MG63 (cell line): Measurements from ENCODE around the gene PCSK6. TPM values are rescaled to one million over a fixed set of nuclear protein-coding genes. Genes with fewer than 3 reads are reported as not detected.
A peak's percentile ranks its signal among the peaks of the same experiment; 100 is the strongest.

Source experiments
- DNase-seq: peaks from one replicate; pipeline ENCODE4 v3.0.0-alpha.2; 2020
- H3K27me3 ChIP-seq: fragments of 250-450 bp; sonication (Bioruptor Pico); 2 replicates; pipeline ENCODE4 v1.5.1; 2020; ENCODE audit warnings: mild to moderate bottlenecking, moderate library complexity
- H3K36me3 ChIP-seq: fragments of 250-450 bp; sonication (Bioruptor Pico); 2 replicates; pipeline ENCODE4 v1.5.1; 2020; ENCODE audit warnings: mild to moderate bottlenecking, moderate library complexity
- H3K4me3 ChIP-seq: fragments of 250-450 bp; sonication (Bioruptor Pico); 2 replicates; pipeline ENCODE4 v1.5.1; 2020; ENCODE audit warnings: mild to moderate bottlenecking, moderate library complexity
- H3K9me3 ChIP-seq: fragments of 250-450 bp; sonication (Bioruptor Pico); 2 replicates; pipeline ENCODE4 v1.5.1; 2020; ENCODE audit warnings: mild to moderate bottlenecking, moderate library complexity
- total RNA-seq: library from RNA; depleted of rRNA; stranded (reverse); fragments of >200 nt; shearing (Covaris generic); gene quantifications from 2 replicates; pipeline ENCODE4 v1.2.3, GENCODE V29; 2014; ENCODE audit warnings: low replicate concordance; rRNA removed

The PCSK6 gene
- total RNA-seq, 1 experiment from 2014 or later, result 48.8 TPM

DNA sequence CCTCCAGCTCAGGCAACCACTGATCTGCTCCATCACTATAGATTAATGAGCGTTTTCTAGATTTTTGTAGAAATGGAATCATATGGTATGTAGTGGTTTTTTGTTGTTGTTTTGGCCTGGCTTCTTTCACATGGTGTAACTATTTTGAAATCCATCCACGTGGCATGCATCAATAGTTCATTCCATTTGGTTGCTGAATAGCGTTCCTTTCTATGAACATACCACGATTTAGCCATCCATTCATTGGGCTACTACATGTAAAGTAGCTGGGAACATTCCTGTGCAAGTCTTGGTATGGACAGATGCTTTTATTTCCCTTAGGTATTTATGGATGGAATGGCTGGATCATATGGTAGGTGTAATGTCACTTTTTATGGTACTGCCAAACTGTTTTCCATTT, 227.0 kb downstream of the PCSK6 start:
- Histone ChIP-seq H3K4me3 (no peak overlapping the region), H3K9me3 (no peaks in the 10 kb centered on the region), H3K36me3 (no peaks in the 10 kb centered on the region), H3K27me3 (peaks cover 3% of the 10 kb centered on the region; the same call in 1 of the 2 replicates)
- DNase-seq, result no peak

DNA sequence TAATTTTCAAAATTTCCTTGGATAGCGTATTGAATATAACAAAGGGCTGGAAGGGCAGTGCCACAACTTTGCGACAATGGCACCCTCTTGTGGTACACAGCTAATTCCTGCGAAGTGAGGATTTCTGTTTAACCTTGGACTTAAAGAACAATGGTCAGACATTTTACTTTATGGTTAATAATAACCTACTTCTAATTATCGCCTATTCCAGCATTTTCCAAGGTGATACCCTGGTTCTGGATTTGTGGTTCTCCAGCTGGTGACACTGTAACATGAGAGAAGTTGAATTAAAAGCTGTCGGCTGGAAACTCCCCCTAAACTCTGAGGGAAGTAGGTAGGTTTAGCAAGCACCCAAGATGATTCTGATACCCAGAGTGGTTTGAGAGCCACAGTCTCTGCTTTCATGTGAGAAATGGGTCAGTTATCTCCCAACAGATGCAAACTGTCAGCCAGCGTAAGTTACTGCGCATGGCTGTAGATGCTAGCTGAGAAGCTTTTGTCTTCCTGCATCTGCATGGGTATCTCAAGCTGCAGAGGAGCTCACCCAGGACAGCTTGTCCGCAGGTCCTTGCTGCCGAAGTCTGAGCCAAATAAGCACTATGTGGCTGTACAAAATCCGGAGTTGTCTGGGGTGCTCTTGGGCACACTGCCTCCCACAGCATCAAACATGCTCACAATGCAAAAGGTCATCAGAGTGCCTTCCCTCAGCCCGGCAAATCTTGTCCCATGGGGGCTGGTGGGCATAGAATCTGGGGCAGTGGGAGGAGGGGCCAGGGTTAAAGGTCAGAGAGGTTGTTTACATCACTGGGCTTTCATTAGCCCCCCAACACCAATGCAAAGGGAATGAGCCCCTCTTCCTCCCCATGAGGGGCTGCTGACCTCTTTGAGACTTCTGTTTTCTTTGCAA, 231.0 kb downstream of the PCSK6 start:
- no peaks in the 10 kb centered on the region for H3K36me3 ChIP-seq
- no peaks in the 10 kb centered on the region for H3K9me3 ChIP-seq
- peak; percentile 48 for DNase-seq
- peaks cover 3% of the 10 kb centered on the region; the same call in 1 of the 2 replicates for H3K27me3 ChIP-seq
- no peak overlapping the region for H3K4me3 ChIP-seq

DNA sequence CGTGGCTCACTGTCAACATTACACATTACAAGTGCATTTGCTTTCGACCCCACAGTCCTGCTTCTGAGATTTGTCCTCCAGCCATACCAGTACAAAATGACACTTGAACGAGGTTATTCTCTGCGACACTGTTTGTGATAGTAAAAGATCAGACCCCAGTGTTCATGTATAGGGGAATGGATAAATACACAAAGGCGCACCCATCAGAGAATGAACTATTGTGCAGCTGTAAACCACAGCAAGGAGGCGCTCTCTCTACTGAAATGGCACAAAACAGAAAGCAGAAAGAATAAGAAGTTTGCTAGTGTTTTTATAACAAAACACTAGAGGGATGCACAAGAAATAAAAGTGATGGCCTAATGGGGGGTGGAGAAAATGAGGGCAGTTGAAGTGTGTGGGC, 232.8 kb downstream of the PCSK6 start:
- no peak for DNase-seq
- H3K27me3 ChIP-seq, result peaks cover 3% of the 10 kb centered on the region; the same call in 1 of the 2 replicates
- no peak overlapping the region for H3K4me3 ChIP-seq
- no peaks in the 10 kb centered on the region for H3K36me3 ChIP-seq
- H3K9me3 ChIP-seq, result no peaks in the 10 kb centered on the region

DNA sequence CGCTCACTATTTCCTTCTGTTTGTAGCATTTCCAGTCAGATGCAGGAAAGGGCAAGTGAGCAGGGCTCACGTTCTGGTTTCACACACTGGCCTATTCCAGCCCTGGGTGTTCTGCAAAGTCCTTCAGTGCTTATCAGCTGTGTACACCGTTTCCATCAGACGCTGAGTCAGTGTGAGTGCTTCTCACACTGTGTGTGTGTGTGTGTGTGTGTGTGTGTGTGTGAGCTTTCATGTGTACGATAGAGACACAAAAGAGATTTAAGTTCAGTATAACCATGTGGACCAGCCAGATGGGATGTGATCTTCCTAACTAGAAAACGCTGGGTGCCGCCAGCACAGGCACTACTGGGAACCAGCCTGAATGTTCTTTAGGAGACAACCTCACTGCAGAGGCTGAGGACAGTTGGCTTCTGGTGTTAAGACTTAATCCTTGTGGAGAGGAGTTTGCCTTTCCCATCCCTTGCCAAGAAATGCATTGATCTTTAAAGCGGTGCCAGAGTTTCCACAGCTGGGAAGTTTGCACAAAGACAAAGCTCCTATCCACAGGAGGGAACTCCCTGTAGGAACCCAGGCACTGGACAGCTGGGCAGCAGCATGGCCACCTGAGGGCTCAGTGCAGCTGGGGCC, 233.8 kb downstream of the PCSK6 start:
- H3K36me3 ChIP-seq, result peaks cover 3% of the 10 kb centered on the region
- no peaks in the 10 kb centered on the region for H3K9me3 ChIP-seq
- peaks cover 3% of the 10 kb centered on the region; the same call in 1 of the 2 replicates for H3K27me3 ChIP-seq
- H3K4me3 ChIP-seq, result no peak overlapping the region
- DNase-seq, result no peak

DNA sequence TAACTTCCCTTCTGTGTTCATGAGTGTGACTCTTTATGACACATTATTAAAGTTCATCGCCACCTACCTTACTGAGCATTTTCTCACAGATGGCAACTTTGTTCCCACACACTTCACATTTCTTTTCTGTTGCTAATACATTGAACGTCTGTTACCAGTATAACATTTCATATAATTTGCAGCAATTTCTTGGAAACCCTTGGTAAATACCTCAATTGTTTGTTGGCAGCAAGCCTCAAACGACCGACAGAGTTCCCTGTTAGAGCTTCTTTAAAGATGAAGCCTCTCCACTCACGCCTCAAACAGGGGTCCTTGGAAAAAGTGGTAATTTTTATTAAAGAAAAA, 234.5 kb downstream of the PCSK6 start:
- peaks cover 10% of the 10 kb centered on the region for H3K36me3 ChIP-seq
- peaks cover 3% of the 10 kb centered on the region; the same call in 1 of the 2 replicates for H3K27me3 ChIP-seq
- H3K9me3 ChIP-seq, result no peaks in the 10 kb centered on the region
- H3K4me3 ChIP-seq, result no peak overlapping the region
- DNase-seq, result no peak

DNA sequence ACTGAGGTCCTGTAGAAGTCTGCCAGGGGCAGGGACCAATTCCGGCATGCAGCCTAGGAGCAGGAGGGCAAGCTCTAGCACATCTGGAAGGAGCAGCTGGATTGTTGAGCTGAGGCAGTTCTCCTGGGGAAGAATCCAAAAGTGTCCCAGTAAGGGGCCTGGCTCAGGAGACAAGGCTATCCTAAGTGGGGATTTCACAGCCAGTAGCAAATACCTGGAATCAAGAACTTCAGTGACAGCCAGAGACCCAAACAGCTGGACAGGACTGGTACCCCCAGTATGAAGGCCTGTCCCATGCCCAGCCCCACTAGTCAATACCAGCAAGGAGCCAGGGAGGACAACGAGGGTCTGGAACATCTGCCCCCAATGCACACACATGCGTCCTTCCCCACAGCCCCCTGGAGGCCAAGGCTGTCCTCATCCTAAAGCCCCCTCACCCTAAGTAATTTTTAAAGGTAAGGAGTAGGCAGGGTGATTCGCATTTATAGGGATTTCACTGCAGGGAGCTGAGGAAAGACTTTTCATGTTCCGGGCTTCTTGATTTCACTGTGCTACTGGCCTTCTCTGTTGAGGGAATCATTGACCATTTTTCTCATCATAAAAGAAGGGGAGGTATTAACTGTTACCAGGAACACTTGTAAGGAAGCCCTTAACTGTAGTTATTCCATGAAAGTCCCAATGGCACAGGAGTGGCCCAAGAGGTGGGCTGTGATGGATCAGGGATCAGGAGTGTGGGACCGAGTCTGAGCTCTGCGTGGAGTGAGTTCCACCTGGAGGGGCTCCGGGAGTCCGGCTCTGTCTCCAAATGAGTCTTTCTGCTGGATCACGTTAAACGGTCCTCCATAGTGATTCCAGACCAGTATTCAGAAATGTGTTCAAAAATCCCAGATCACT, 235.1 kb downstream of the PCSK6 start:
- DNase-seq, result no peak
- H3K27me3 ChIP-seq, result peaks cover 3% of the 10 kb centered on the region; the same call in 1 of the 2 replicates
- no peak overlapping the region for H3K4me3 ChIP-seq
- no peaks in the 10 kb centered on the region for H3K9me3 ChIP-seq
- peaks cover 16% of the 10 kb centered on the region for H3K36me3 ChIP-seq

Other genes starting within 250 kb of the PCSK6 start
- 9.5 and 11.0 TPM in 2 replicates for gene CHSY1, start 237.7 kb downstream of the PCSK6 start, total RNA-seq
- 131 and 133 TPM in 2 replicates for gene SELENOS, start 212.2 kb downstream of the PCSK6 start, total RNA-seq
- gene SNRPA1, start 194.5 kb downstream of the PCSK6 start, total RNA-seq, result 134 and 190 TPM in 2 replicates
- gene TM2D3, start 162.7 kb upstream of the PCSK6 start, total RNA-seq, result 32.8 and 51.4 TPM in 2 replicates
- 9.1 and 11.4 TPM in 2 replicates for gene TARS3, start 234.8 kb upstream of the PCSK6 start, total RNA-seq